Esophagus muscularis mucosa (tissue), 3 donors: Measurements from ENCODE around the gene HSPB1.

Experiments used
- CTCF ChIP-seq, 3 experiments: fragments of 200-600 bp in 2 of 3; fragments of 450-650 bp in 1 of 3; sonication (generic) in 2 of 3; IDR thresholded peaks; one replicate each; pipeline ENCODE4 v1.5.1; 2017 to 2019; ENCODE audit warnings: antibody characterized with exemption in 3 of 3, mild to moderate bottlenecking in 2 of 3, moderate library complexity in 1 of 3
- POLR2A ChIP-seq: fragments of 450-650 bp; IDR thresholded peaks from one replicate; pipeline ENCODE4 v1.6.1; 2017; ENCODE audit warnings: antibody characterized with exemption, moderate library complexity, mild to moderate bottlenecking, low read depth
- POLR2AphosphoS5 ChIP-seq, 2 donors: sonication (generic); formaldehyde crosslinking; IDR thresholded peaks; one replicate each; pipeline ENCODE4 v1.6.1; 2017; ENCODE audit warnings: antibody characterized with exemption in 2 of 2

GRCh38 chr7:76303202-76304147 lies 1.0 kb downstream of the HSPB1 start:
- TF ChIP-seq CTCF (IDR thresholded peaks at IDR 0.05) = no peak
- peak; percentile 27 for TF ChIP-seq POLR2A
- peak; percentile 80 to 90 for TF ChIP-seq POLR2AphosphoS5 (IDR thresholded peaks at IDR 0.05)
